Cerebellar cortex (tissue), 1 donor: ENCODE data around the gene HSPB9.

Experiments
- DNase-seq: peaks from one replicate; pipeline ENCODE4 v3.0.0-alpha.2; 2015; ENCODE audit warnings: low spot score

Gene HSPB9, protein sequence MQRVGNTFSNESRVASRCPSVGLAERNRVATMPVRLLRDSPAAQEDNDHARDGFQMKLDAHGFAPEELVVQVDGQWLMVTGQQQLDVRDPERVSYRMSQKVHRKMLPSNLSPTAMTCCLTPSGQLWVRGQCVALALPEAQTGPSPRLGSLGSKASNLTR

DNA sequence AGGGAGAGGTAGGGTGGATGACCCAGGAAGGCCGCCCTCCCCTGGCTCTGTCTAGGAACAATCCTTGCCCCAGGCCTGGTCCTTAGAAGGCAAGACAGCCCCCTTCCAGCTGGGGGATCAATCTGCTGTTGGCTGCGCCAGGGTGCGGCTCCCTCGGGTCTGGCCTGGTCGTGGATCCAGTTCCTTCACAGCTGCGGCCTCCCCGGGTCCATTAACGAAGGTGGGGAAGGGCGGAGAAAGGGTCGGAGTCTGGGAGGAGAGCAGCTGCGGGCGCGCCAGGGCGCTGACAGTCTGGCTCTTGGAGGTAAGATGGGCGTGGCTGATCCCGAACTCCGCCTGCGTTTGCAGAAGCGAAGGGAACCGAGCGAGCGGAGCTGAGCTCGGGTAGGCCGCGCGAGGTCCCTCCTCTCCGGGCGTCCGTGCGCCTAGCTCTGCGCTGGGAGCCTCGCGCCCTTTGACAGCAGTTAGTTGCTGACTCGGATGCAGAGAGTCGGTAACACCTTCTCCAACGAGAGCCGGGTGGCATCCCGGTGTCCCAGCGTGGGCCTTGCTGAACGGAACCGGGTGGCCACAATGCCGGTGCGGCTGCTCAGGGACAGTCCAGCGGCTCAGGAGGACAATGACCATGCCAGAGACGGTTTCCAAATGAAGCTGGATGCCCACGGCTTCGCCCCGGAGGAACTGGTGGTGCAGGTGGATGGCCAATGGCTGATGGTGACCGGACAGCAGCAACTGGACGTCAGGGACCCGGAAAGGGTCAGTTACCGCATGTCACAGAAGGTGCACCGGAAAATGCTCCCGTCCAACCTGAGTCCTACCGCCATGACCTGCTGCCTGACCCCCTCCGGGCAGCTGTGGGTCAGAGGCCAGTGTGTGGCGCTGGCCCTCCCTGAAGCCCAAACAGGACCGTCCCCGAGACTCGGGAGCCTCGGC, at the start of gene HSPB9:
HSPB9 (plus strand) TSS at position 434 of the 933 bp plus-strand sequence; CDS start at position 481, 47 bp downstream.
- DNase-seq, result no peak

DNA sequence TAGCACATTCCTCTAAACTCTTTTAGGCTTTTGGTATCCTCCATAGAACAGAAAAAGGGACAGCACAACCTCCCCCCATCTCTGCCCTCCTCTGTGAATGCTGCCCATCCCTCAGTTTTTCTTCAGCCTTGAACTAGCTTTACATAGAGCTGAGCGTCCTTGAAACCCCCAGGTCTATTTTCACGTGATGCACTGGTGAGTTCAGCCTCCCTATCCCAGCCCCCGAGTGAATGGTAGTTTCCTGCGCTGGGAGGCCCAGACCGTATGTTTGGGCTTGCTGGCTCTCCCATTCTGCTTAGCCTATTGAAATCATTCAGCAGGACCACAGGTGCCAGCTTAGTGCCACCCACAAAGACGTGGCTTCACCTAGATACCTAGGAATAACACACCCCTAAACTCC, 46.8 kb upstream of the HSPB9 start:
- DNase-seq, result no peak

DNA sequence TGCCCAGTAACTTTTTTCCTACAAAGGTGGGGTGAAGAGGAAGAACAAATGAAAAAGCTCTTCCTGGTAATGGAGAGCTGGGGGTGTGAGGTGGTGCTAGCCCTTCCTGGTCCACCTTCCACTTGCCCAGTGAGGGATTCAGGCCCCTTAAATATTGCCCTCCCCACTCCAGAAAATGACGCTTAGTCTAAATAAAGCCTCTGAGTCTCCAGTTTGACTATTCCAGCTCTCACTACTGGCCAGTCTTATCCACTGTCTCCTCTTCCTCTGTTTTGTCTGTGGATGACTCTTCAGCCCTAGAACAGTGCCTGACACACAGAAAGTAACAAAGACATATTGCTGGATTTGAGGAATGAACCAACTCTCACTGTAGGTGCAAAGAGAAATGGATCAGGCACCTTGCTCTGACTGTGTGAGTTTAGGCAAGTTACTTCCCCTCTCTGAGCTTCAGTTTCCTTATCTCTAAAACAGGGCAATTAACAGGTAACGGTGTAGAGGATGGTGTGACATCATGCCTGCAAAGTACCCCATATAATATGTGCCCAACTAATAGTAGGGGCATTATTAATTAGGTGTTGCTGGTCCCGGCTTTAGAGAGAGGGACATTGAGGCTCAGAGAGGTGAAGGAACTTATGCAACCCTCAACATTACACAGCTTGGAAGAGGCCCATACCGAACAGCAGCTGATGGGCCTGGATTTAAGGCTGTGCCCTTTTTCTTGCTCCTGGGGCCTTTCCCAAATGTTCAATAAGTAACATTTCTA, 45.6 kb upstream of the HSPB9 start:
- no peak for DNase-seq

DNA sequence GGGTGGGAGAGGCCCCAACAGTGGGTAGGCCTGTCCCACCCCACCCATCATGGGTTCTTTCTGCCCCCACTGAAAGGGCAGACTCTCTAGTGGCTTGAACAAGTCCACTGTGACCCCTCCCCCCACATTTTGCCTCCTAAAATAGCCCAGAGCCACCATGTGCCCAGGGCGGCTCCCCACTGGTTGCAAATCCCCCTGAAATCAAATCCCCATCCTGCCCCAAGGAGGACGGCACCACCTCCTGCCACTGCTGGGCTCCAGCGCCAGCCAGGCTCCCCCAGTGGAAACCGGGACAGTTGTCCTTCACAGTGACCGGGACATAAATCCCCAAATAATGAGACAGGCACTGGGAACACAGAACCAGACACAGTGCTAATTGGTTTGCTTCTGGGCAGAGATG, 44.8 kb upstream of the HSPB9 start:
- DNase-seq, result no peak

DNA sequence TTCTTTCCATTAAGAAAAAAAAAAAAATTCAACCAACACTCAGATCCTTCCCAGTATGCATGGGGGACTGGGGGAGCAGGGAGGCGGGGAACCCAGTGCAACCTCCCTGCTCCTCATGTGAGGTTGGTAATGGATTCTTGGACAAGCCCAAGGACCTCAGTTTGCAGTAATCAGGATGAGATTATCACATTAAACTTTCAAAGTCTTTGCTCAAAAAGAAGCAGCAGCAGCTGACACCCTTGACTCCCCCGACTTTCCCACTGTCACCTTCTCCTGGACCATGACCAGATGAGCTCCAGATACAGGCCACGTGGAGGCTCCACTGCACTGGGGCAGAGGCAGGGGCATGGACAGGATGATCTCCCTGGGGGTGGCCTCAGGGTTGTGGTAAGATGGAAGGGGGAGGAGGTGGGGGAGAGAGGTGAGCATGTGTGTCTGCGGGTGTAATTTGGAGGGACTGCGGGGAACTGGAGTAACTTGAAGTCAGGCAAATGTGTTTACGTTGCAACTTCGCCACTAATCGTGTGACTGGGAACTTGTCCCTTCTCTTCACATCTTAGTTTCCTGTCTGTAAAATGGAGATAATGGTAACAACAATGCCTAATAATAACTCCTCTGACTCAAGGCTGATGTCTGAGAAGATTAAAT, 44.1 kb upstream of the HSPB9 start:
- DNase-seq, result no peak

DNA sequence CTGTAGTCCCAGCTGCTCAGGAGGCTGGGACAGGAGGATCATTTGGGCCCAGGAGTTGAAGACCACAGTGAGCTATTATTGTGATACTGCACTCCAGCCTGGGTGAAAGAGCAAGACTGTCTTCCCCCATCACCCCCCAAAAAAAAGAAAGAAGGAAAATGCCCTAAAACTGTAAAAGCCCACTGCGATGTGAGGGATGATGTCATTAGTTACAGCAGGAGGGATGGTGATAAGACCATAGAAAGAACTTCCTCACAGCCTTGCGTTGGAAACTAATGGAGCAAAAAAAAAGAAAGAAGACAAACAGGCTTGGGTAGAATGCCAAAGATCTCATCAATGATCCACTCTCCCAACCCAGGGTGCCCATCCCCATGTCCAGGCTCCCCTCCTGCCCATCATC, 43.1 kb upstream of the HSPB9 start:
- no peak for DNase-seq

DNA sequence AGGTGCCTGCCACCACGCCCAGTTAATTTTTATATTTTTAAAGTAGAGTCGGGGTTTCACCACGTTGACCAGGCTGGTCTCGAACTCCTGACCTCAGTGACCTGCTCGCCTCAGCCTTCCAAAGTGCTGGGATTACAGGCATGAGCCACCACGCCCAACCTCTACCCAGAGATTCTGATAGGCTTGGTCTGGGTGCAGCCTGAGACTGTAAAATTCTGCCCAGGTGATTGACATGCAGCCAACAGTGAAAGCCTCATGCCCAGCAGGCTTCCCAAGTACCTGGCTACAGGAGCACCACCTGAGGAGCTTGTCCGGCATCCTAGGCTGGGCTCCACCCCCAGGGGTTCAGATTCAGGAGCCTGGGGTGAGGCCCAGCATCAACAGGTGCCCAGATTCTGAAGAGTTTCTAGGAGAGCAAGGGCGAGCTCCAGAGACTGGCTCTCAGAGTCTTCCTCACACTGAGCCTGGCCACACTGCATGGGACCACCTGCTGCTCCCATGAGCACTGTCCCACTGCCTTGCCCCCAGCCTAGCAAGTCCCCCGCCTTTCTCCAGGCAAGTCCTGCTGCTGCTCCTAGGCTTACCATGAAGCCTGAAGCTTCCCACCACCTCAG, 41.0 kb upstream of the HSPB9 start:
- DNase-seq, result no peak

DNA sequence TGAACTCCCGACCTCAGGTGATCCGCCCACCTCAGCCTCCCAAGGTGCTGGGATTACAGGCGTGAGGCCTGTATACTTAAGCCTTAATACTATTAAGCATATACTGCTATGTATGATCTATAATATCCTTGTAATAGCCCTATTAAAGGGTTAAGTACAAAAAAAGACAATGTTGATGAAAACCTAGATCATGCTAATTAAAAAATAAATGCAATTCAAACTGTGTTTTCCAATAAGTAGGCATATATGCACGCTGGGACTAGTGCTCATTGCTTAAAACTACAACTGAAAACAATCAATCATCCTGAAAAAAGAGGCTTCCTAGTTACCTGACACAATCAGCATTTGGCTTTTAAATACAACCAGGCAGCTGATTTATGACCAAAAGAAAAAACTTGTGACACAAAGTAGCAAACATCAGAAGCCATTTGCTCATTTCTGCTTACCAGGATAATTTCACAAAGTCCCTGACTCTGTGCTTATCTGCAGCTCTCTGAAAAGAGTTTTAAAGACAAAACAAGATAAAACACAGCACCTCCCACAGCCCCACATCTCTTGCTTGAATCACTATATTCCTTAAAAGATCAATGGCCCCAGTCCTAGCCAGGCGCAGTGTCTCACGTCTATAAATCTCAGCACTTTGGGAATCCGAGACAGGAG, 35.4 kb upstream of the HSPB9 start:
- no peak for DNase-seq

DNA sequence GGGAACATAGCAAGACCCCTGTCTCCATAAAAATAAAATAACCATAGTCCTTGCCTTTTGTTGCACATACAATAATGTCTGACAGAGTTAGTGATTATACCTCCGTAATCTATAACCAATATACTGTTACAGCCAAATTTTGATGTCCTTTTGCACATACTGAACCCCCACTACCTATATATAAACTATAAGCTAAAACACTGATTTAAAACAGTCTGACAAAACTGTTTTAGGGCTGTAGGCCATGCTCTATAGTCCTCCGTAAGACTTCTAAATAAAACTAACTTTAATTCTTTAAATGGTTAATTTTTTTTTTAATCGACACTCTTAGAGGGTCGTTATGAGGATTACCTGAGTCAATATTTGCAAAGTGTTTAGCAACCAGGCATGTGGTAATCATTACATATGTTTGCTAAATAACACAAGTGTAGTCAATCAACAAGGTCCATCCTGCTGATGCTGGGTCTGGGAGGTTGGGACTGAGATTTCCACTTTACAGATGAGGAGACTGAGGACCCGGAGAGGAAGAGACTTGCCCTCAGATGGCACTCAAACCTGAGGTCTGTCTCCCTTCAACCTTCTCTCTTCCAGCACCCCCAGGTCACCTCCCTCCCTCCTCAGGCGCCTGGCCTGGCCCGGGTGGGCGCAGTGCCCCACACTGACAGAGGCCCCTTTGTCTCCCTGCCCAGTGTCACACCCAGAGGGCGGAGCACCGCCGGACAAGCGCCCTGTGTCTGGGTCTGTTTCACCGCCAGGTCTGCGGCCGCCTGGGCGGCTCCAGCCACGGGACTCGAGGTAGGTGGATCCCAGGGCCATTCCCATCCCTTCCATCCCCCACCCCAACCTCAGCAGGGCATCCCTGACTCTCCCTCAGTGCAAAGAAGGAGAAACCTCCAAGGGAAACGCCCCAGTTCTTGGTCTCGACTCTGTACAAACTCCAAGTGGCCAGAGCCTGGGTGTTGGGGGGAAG, 34.6 kb upstream of the HSPB9 start:
- DNase-seq, result no peak

DNA sequence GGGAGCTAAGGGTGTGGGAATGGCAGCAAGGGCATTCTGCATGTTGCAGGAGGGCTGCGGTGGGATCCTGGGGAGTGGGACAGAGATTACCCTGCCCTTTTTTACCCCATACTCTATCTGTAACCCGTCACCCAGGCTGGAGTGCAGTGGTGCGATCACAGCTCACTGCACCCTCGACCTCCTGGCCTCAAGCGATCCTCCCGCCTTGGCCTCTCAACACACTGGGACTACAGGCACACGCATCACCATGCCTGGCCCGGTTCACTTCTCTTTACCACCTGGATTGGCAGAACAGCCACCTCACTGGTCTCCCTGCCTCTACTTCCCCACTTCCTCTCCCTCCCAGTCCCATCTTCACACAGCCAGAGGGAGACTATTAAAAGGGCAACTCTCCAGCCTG, 33.9 kb upstream of the HSPB9 start:
- no peak for DNase-seq

DNA sequence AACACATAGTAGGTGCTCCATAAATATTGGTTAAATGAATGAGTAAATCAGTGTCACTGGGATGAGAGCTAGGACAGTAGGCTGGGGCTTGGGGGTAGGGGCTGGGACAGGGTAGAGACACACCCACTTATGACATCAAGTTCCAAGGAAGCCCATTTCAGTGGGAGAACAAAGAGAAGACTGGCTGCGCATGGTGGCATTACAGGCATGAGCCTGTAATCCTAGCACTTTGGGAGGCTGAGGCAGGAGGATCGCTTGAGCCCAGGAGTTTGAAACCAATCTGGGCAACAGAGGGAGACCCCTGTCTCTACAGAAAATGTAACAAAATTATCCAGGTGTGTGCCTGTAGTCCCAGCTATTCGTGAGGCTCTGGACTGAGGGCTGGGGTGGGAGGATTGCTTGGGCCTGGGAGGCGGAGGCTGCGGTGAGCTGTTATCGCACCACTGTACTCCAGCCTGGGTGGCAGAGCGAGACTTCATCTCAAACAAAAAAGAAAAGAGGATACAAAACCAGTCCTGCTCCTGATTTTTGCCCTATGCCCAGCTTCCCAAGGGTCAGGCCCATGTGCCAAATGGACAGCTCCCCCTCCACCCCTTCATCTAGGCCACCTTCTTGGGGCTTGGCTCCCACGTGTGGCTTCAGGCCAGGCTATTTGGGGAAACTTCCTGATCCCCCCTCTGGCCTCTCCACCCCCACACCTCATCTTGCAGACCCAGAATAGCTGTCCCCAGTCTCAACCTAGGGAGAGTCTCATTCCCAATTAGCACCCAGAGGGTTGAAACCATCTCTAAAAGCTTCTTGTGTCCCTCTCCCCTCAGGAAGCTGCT, 31.4 kb upstream of the HSPB9 start:
- no peak for DNase-seq

DNA sequence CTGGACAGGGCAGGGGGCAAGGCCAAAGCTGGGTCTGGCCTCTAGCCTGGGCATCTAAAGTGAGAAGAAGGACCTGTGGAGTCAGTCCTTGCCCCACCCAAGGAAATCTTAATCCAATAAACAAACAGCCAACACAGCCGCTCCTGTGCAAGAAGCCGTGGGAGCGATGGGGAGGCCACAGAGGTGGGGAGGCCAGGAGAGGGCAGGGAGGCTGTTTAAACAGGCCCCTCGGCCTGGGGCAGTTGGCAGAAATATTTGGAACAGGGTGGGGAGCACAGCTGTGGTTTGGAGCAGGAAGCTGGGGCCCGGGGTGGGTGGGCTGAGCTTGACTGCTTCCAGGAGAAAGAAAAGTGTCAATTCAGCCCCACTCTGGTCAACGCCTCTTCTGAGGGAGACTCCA, 29.7 kb upstream of the HSPB9 start:
- no peak for DNase-seq

DNA sequence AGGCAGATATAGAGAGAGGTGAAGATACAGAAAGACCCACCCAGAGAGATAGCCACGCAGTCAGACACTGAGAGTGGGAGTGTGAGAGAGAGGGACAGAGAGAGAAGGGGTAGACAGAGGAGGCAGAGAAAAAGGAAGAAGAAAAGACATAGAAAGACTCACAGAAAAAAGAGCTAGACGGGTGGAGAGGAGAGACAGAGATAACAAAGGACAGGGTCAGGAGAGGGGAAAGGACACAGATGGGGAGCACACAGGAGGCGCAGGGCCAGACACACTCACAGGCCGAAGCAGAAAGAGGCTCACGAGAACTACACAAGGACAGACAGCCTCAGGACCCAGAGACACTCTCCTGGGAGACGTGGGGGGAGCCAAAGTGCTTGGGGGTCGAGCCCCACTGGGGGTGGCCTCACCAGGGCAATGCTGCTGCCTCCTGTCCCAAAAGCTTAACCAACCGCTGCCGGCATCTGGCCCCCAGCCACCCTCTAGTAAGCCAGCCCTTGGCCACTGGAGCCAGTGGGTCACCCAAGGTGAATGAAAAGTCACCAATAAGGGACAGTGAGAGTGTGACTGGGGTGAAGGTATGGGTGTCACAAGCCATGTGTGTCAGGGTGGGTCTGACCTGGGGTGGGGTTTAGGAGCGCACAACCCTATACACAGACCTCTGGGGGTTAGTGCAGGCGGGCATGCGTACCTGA, 28.1 kb upstream of the HSPB9 start:
- DNase-seq, result no peak

DNA sequence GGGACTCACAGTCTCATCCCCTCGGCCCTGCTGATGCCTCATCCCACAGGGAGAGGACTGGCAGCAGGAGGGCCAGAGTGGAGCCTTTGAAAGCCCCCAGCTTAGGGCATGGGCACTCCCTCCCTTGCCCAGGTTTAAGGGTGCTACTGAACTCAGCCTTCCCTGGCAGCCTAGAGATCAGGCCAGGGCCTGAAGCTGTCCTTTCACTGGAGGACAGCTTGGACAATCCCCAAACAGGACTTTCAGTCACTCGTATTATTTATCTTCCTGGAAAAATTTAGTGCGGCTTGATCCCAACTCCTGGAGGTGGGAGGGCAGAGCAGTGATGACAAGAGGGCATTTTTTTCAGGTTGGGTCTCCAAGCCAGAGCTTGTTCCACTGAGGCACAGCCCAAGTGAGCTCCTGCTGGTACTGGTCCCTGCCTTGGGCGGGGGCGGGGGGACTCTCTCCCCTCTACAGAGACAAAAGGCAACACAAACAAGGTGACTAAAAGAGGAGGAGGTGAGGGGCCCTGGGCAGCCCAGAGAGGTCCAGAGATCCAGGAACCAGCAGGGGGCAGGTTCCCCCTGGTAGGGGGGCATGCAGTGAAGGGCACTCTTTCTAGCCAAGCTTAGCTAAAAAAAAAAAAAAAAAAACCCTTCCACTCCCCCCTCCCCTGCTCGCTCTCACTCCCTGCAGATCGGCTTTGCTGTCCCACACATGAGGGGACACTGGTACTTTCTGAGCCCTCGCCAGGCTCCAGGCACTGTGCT, 26.1 kb upstream of the HSPB9 start:
- no peak for DNase-seq

DNA sequence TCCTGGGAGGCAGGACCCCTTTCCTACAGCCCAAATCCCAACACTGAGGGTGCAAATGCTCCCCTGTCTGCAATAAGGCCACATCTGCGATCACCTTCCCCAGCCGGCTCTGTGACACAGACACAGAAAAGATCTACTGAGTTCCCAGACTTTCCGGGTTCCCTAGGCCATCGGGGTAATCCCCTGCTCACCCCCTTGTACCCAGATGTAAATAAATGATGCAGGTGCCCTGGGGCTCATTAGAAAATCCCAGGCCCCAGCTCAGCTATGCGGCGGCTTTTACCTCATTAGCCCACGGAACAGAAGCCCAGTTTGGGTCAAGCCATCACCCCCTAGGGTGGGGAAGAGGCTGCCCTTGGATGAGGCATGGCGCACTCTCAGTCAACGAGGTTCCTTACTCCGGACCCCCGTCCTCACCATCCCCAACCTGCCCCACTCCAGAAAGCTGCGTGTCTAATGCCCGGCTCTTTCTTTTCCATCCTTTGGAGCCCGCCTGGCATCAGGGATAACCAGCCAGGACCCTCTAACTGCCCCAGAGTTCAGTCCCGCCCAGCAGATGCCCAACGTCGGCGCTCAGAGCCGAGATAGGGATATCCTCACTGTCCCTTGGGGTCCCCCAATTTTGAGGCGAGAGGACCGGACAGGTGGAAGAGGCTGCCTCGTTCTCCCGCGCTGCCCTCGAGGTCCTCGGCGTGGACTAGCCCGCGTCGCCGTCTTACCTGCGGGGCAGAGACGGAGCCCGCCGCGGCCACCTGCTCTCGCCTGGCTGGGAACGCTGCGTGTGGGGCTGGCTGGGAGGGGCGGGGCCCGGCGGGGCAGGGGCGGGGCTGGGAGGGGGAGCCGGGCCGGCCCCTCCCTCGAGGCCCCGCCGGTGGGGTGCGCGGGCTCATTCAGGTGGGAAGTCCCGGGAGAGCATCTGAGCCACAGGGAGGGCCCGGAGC, 24.6 kb upstream of the HSPB9 start, which contains the start of gene ZNF385C:
ZNF385C (minus strand) TSS at position 783 of the 941 bp plus-strand sequence. CDS start 35,417 bp downstream, outside the sequence.
- no peak for DNase-seq

DNA sequence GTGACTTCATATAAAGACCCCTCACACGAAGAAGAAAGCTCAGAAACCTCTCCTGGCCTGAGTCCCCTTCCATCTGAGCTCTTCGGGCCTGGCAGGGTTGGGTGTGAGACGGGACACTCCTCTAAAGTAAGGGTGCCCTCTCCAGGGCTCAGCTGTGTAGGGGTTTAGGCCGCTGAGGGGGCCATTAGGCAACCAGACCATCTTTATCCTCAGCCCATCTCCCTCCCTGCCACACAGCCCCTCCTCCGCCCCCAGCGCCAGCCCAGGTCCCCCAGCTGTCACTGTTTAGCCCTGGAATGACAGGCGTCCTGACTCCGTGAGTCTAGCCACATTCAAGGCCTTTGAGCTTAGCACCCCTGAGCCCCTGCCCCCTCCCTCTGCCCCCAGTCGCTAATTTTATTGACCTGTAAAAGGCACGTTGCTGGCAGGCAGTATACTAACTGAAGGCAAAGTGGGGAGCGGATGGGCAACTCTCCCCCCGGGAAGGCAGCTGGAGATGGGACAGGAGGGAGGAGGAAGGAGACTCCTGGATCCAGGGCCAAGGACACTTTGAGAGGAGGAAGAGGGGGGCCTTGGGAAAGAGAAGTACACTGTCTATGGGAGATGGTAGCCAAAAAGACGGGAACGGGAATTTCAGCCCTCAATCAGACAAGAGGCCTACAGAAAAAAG, 23.7 kb upstream of the HSPB9 start:
- DNase-seq, result no peak
